Measurements from ENCODE around the gene WHRN.

DNA sequence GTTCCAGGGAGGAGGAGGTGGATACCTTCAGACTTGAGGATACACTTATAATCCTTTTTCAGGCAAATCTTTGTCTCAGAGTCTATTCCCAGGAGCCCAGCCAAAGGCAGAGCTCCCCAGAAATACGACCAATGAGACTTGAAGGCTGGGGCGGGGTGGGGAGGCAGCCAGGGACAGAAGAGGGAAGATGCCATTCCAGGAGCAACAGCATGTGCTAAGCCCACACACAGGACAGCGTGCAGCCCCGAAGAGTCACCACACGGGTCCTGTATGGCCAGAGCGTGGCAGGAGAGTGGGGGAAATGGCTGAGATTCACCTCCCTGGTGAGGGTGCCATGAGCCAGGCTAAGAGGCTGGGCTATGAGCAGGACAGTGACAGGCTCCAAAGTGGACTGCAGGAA lies 35.2 kb downstream of the WHRN start:
- TF ChIP-seq CTCF (IDR thresholded peaks at IDR 0.05) = no peak
- no peak for TF ChIP-seq POLR2AphosphoS5 (IDR thresholded peaks at IDR 0.05)
- no peak for TF ChIP-seq POLR2A (IDR thresholded peaks at IDR 0.05; ENCODE audit: low read depth)
